Testis (tissue), 3 donors: ENCODE results near the gene CHMP2A. TPM values are rescaled to one million over a fixed set of nuclear protein-coding genes. Genes with fewer than 3 reads are reported as not detected.

Source experiments
- DNase-seq: peaks from one replicate; pipeline ENCODE4 v3.0.0-alpha.2; 2019
- H3K27ac ChIP-seq, 2 donors: fragments of 200-600 bp; sonication (generic); one replicate each; pipeline ENCODE4 v1.5.1; 2019
- H3K27me3 ChIP-seq: fragments of 200-600 bp; sonication (generic); one replicate; pipeline ENCODE4 v1.5.1; 2019
- H3K36me3 ChIP-seq: fragments of 200-600 bp; sonication (generic); one replicate; pipeline ENCODE4 v1.5.1; 2017; ENCODE audit warnings: low read depth; ENCODE audit errors: missing control alignments
- H3K4me1 ChIP-seq: fragments of 200-600 bp; sonication (generic); one replicate; pipeline ENCODE4 v1.5.1; 2019
- H3K4me3 ChIP-seq, 2 donors: fragments of 200-600 bp; sonication (generic); one replicate each; pipeline ENCODE4 v1.5.1; 2017 to 2019
- H3K9me3 ChIP-seq: fragments of 200-600 bp; sonication (generic); one replicate; pipeline ENCODE4 v1.5.1; 2017
- CTCF ChIP-seq, 3 experiments: fragments of 450-650 bp in 2 of 3; fragments of 200-600 bp in 1 of 3; sonication (generic) in 1 of 3; IDR thresholded peaks; one replicate each; pipeline ENCODE4 v1.5.1; 2016 to 2019; ENCODE audit warnings: antibody characterized with exemption in 3 of 3, mild to moderate bottlenecking in 2 of 3, moderate library complexity in 1 of 3
- POLR2A ChIP-seq: fragments of 450-650 bp; IDR thresholded peaks from one replicate; pipeline ENCODE4 v1.6.1; 2017; ENCODE audit warnings: antibody characterized with exemption, mild to moderate bottlenecking, moderate library complexity
- WGBS, 2 donors: methylation state at CpG; one replicate each; pipeline ENCODE4 v1.1.5; 2018; 5-methylcytosine and 5-hydroxymethylcytosine counted together
- intact Hi-C: fragments of 100-400 bp; cut with DNase I; formaldehyde crosslinking; loops from one replicate; pipeline ENCODE4 v1.15.1; 2023; ENCODE audit warnings: low total_unique reads
- polyA plus RNA-seq: library from polyadenylated mRNA; stranded (reverse); fragments of 350-450 nt; fragmentation: Illumina TruSeq; extraction: RNeasy Lipid Tissue Mini Kit (QIAGEN cat#74804); gene quantifications from one replicate; pipeline ENCODE4 v1.2.3, GENCODE V29; 2014; ENCODE audit warnings: low read depth, low replicate concordance; ENCODE audit not compliant: insufficient read depth
- total RNA-seq, 2 donors: library from RNA; depleted of rRNA; stranded (reverse); fragments of >200 nt; gene quantifications; one replicate each; pipeline ENCODE4 v1.2.3, GENCODE V29; 2016

CHMP2A gene
- total and polyA plus RNA-seq, 3 donors from 2014 or later = 115 to 155 (median 126) TPM

- Histone ChIP-seq H3K36me3 (no peaks in the 10 kb centered on the region), H3K27ac (no peak overlapping the region), H3K9me3 (no peaks in the 10 kb centered on the region), H3K27me3 (no peaks in the 10 kb centered on the region), H3K4me3 (peak overlapping the region; percentile 4 to 29), H3K4me1 (peaks cover 3% of the 10 kb centered on the region)
- 2 to 3% methylated on average over 25 to 50 of the region's 55 CpGs for WGBS, 2 donors
- TF ChIP-seq POLR2A = no peak
- no peak for TF ChIP-seq CTCF (IDR thresholded peaks at IDR 0.05)
- intact Hi-C loops = no loop called here
- DNase-seq = no peak
These were observed 16.4 kb downstream of the CHMP2A start for GRCh38 chr19:58538257-58539168.

GRCh38 chr19:58536852-58537798, 17.8 kb downstream of the CHMP2A start:
- intact Hi-C loops = no loop called here
- Histone ChIP-seq H3K4me3 (no peak overlapping the region), H3K27me3 (no peaks in the 10 kb centered on the region), H3K9me3 (no peaks in the 10 kb centered on the region), H3K4me1 (no peaks in the 10 kb centered on the region), H3K36me3 (no peaks in the 10 kb centered on the region), H3K27ac (no peak overlapping the region)
- no peak for TF ChIP-seq POLR2A
- no peak for TF ChIP-seq CTCF (IDR thresholded peaks at IDR 0.05)
- DNase-seq = no peak
- 79 to 89% methylated on average over 8 of the region's 8 CpGs for WGBS, 2 donors

- no peak for DNase-seq
- Histone ChIP-seq H3K27me3 (no peaks in the 10 kb centered on the region), H3K36me3 (no peaks in the 10 kb centered on the region), H3K4me1 (no peaks in the 10 kb centered on the region), H3K9me3 (no peaks in the 10 kb centered on the region), H3K4me3 (no peak overlapping the region), H3K27ac (no peak overlapping the region)
- WGBS, 2 donors = 86 to 89% methylated on average over 3 of the region's 3 CpGs
- TF ChIP-seq POLR2A (no peak), CTCF (IDR thresholded peaks at IDR 0.05) (no peak)
- intact Hi-C loops = no loop called here
These were observed 19.0 kb downstream of the CHMP2A start for GRCh38 chr19:58535857-58536256.

- intact Hi-C loops = no loop called here
- no peaks in the 10 kb centered on the region for H3K9me3 ChIP-seq
- no peak overlapping the region for H3K27ac ChIP-seq
- 77 to 78% methylated on average over 10 of the region's 10 CpGs for WGBS, 2 donors
- no peaks in the 10 kb centered on the region for H3K27me3 ChIP-seq
- no peak for TF ChIP-seq CTCF (IDR thresholded peaks at IDR 0.05)
- no peak for TF ChIP-seq POLR2A
- DNase-seq = no peak
- no peak overlapping the region for H3K4me3 ChIP-seq
- H3K4me1 ChIP-seq = no peaks in the 10 kb centered on the region
- H3K36me3 ChIP-seq = no peaks in the 10 kb centered on the region
These were observed 23.7 kb downstream of the CHMP2A start for GRCh38 chr19:58531034-58531840.
